Bronchus fibroblast of lung (primary cell): ENCODE data around the gene TRIM75. TPM values are rescaled to one million over a fixed set of nuclear protein-coding genes. Genes with fewer than 3 reads are reported as not detected.

Source experiments
- total RNA-seq: library from RNA; depleted of rRNA; stranded (reverse); fragments of >200 nt; gene quantifications from 2 replicates; pipeline ENCODE4 v1.2.3, GENCODE V29; 2015

TRIM75 gene
- not detected in 2 replicates for total RNA-seq

GRCh38 chr4:165053645-165054044 lies at the start of gene TRIM75:
Gene TRIM75 (plus strand): TSS chr4:165053866. CDS start chr4:165059148, 5,282 bp downstream.

GRCh38 chr4:165031436-165032211 lies 22.0 kb upstream of the TRIM75 start, which contains the start of gene TRIM60:
Gene TRIM60 (plus strand): TSS chr4:165031999. CDS start chr4:165040073, 8,074 bp downstream.

Other genes with a start within 250 kb of the TRIM75 start
- gene APELA, start 176.7 kb upstream of the TRIM75 start, total RNA-seq, result not detected in 2 replicates
- 0.67 and 1.0 TPM in 2 replicates for gene TRIM61, start 76.2 kb upstream of the TRIM75 start, total RNA-seq
- not detected in 2 replicates for gene TRIM60, start 21.9 kb upstream of the TRIM75 start, total RNA-seq
- gene TMEM192, start 59.0 kb downstream of the TRIM75 start, total RNA-seq, result 5.4 and 6.8 TPM in 2 replicates
- 9.1 and 9.8 TPM in 2 replicates for gene KLHL2, start 153.7 kb downstream of the TRIM75 start, total RNA-seq